CD14-positive monocyte (primary cell): ENCODE measurements around the gene WDR89. TPM values are rescaled to one million over a fixed set of nuclear protein-coding genes. Genes with fewer than 3 reads are reported as not detected.

ENCODE experiments used
- DNase-seq, 3 donors: peaks; one replicate each; pipeline ENCODE4 v3.0.0-alpha.2; 2011 to 2022
- H2AFZ ChIP-seq: 2 replicates; pipeline ENCODE4 v1.6.0; 2012; ENCODE audit warnings: mild to moderate bottlenecking, low read depth, low read length, inconsistent platforms; ENCODE audit not compliant: insufficient read depth, poor library complexity, severe bottlenecking
- H3K27ac ChIP-seq, 2 donors: 1 replicate in 1 of 2; 2 replicates in 1 of 2; pipeline ENCODE4 v1.5.1; 2012 to 2013; ENCODE audit warnings: low read length in 2 of 2, control low read depth in 1 of 2, inconsistent platforms in 1 of 2, low read depth in 1 of 2, mild to moderate bottlenecking in 1 of 2
- H3K27me3 ChIP-seq, 2 donors: one replicate each; pipeline versions ENCODE4 v1.6.0 to v1.6.1; 2011 to 2013; ENCODE audit warnings: low read length in 2 of 2; ENCODE audit not compliant: control insufficient read depth in 2 of 2, insufficient read depth in 2 of 2
- H3K36me3 ChIP-seq, 2 donors: replicated peaks in 1 of 2; 1 replicate in 1 of 2; 2 replicates in 1 of 2; pipeline versions ENCODE4 v1.5.1 to v1.6.1; 2012 to 2013; ENCODE audit warnings: low read length in 2 of 2, control low read depth in 1 of 2, inconsistent platforms in 1 of 2, mild to moderate bottlenecking in 1 of 2; ENCODE audit not compliant: insufficient read depth in 2 of 2, control insufficient read depth in 1 of 2
- H3K4me1 ChIP-seq, 2 donors: 1 replicate in 1 of 2; 2 replicates in 1 of 2; pipeline versions ENCODE4 v1.5.1 to v1.6.1; 2012 to 2013; ENCODE audit warnings: low read length in 2 of 2, control low read depth in 1 of 2, inconsistent platforms in 1 of 2, mild to moderate bottlenecking in 1 of 2, moderate library complexity in 1 of 2; ENCODE audit not compliant: insufficient read depth in 2 of 2, control insufficient read depth in 1 of 2
- H3K4me2 ChIP-seq: replicated peaks from 2 replicates; pipeline ENCODE3; 2012; ENCODE audit warnings: low read length, moderate library complexity, mild to moderate bottlenecking; ENCODE audit not compliant: poor library complexity, severe bottlenecking; ENCODE audit errors: extremely low read depth
- H3K4me3 ChIP-seq, 3 experiments: fragments of 200-600 bp in 1 of 3; sonication (generic) in 1 of 3; replicated peaks in 1 of 3; 1 replicate in 2 of 3; 2 replicates in 1 of 3; pipeline ENCODE4 v1.5.1; 2011 to 2013; ENCODE audit warnings: low read length in 3 of 3, mild to moderate bottlenecking in 3 of 3, control low read depth in 2 of 3, low read depth in 2 of 3, inconsistent platforms in 1 of 3, moderate library complexity in 1 of 3
- H3K79me2 ChIP-seq: 2 replicates; pipeline ENCODE4 v1.6.0; 2012; ENCODE audit warnings: mild to moderate bottlenecking, control low read depth, inconsistent platforms, low read length, moderate library complexity; ENCODE audit not compliant: insufficient read depth
- H3K9ac ChIP-seq: 2 replicates; pipeline ENCODE4 v1.6.0; 2017; ENCODE audit warnings: low read length, mild to moderate bottlenecking; ENCODE audit not compliant: insufficient read depth, poor library complexity, severe bottlenecking
- H3K9me3 ChIP-seq, 2 donors: replicated peaks in 1 of 2; 1 replicate in 1 of 2; 2 replicates in 1 of 2; pipeline versions ENCODE4 v1.5.1 to v1.6.1; 2012 to 2013; ENCODE audit warnings: low read length in 2 of 2, control low read depth in 1 of 2; ENCODE audit not compliant: control insufficient read depth in 1 of 2, insufficient read depth in 1 of 2
- H4K20me1 ChIP-seq: 2 replicates; pipeline ENCODE4 v1.6.0; 2012; ENCODE audit warnings: mild to moderate bottlenecking, low read length, control low read depth, moderate library complexity; ENCODE audit not compliant: insufficient read depth
- H3K27ac Mint-ChIP-seq, 7 donors: one replicate each; pipeline ENCODE4 v1.8.0; 2020; ENCODE audit warnings: mild to moderate bottlenecking in 7 of 7, mixed read lengths in 7 of 7, moderate library complexity in 6 of 7, inconsistent platforms in 2 of 7
- H3K27me3 Mint-ChIP-seq, 3 donors: one replicate each; pipeline ENCODE4 v1.8.0; 2021 to 2022; ENCODE audit warnings: low read depth in 3 of 3, mild to moderate bottlenecking in 3 of 3, mixed read lengths in 3 of 3, moderate library complexity in 3 of 3, inconsistent platforms in 1 of 3
- H3K36me3 Mint-ChIP-seq, 2 donors: one replicate each; pipeline ENCODE4 v1.8.0; 2020; ENCODE audit warnings: mixed read lengths in 2 of 2, inconsistent platforms in 1 of 2, mild to moderate bottlenecking in 1 of 2
- H3K4me1 Mint-ChIP-seq: one replicate; pipeline ENCODE4 v1.8.0; 2020; ENCODE audit warnings: mild to moderate bottlenecking, mixed read lengths
- H3K4me3 Mint-ChIP-seq, 2 donors: one replicate each; pipeline ENCODE4 v1.8.0; 2020; ENCODE audit warnings: mild to moderate bottlenecking in 2 of 2, mixed read lengths in 2 of 2, moderate library complexity in 1 of 2
- H3K9me3 Mint-ChIP-seq, 7 donors: one replicate each; pipeline ENCODE4 v1.8.0; 2020 to 2022; ENCODE audit warnings: mixed read lengths in 7 of 7, mild to moderate bottlenecking in 6 of 7, moderate library complexity in 6 of 7, inconsistent platforms in 2 of 7
- WGBS: methylation state at CpG from one replicate; pipeline ENCODE4 v1.1.5; 2013; ENCODE audit warnings: missing lambda C conversion rate; ENCODE audit not compliant: insufficient coverage; 5-methylcytosine and 5-hydroxymethylcytosine counted together
- intact Hi-C, 2 donors: fragments of 100-400 bp; cut with micrococcal nuclease; formaldehyde crosslinking; loops; one replicate each; pipeline versions ENCODE4 v1.15.0 to v1.15.1; 2023
- polyA plus RNA-seq, 3 donors: library from polyadenylated mRNA; depleted of rRNA in 1 of 3; unstranded in 2 of 3; stranded (reverse) in 1 of 3; fragments of 300-500 nt in 2 of 3; fragments of >200 nt in 1 of 3; fragmentation: Illumina TruSeq in 2 of 3; gene quantifications; 1 replicate in 2 of 3; 2 replicates in 1 of 3; pipeline ENCODE4 v1.2.3, GENCODE V29; 2012 to 2021
- TF ChIP-seq, protein P1 (sequence below): fragments of 200-600 bp; IDR thresholded peaks from one replicate; pipeline ENCODE4 v1.8.0; 2022; ENCODE audit warnings: antibody characterized with exemption, mild to moderate bottlenecking

The WDR89 gene
- polyA plus RNA-seq, 3 donors, result 2.1 to 3.6 (median 2.2) TPM

- Histone ChIP-seq H3K4me3 (no peak overlapping the region), H3K36me3 (no peaks in the 10 kb centered on the region), H3K9ac (no peak overlapping the region), H2AFZ (no peak overlapping the region), H3K79me2 (no peaks in the 10 kb centered on the region), H3K4me1 (no peaks in the 10 kb centered on the region), H3K9me3 (no peaks in the 10 kb centered on the region), H4K20me1 (no peaks in the 10 kb centered on the region), H3K27ac (no peak overlapping the region), H3K4me2 (no peak overlapping the region), H3K27me3 (no peaks in the 10 kb centered on the region)
- H3K9me3 Mint-ChIP-seq, result peaks cover 0 to 4% (median 0%) of the 10 kb centered on the region in 7 donors
- no peak for DNase-seq
- H3K27ac Mint-ChIP-seq, result no peak overlapping the region
- no peak overlapping the region for H3K4me3 Mint-ChIP-seq
- no CpG with 5 or more reads among the region's 7 CpGs for WGBS
- TF ChIP-seq, protein P1, sequence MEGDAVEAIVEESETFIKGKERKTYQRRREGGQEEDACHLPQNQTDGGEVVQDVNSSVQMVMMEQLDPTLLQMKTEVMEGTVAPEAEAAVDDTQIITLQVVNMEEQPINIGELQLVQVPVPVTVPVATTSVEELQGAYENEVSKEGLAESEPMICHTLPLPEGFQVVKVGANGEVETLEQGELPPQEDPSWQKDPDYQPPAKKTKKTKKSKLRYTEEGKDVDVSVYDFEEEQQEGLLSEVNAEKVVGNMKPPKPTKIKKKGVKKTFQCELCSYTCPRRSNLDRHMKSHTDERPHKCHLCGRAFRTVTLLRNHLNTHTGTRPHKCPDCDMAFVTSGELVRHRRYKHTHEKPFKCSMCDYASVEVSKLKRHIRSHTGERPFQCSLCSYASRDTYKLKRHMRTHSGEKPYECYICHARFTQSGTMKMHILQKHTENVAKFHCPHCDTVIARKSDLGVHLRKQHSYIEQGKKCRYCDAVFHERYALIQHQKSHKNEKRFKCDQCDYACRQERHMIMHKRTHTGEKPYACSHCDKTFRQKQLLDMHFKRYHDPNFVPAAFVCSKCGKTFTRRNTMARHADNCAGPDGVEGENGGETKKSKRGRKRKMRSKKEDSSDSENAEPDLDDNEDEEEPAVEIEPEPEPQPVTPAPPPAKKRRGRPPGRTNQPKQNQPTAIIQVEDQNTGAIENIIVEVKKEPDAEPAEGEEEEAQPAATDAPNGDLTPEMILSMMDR, result no peak
- H3K27me3 Mint-ChIP-seq, result peaks cover 0 to 3% (median 1%) of the 10 kb centered on the region in 3 donors
- peaks cover 0 to 3% of the 10 kb centered on the region in 2 donors for H3K36me3 Mint-ChIP-seq
- H3K4me1 Mint-ChIP-seq, result no peaks in the 10 kb centered on the region
- intact Hi-C loops, result no loop called here
These were observed 32.3 kb upstream of the WDR89 start for GRCh38 chr14:63673886-63674497.

GRCh38 chr14:63673255-63673654 is 31.6 kb upstream of the WDR89 start:
- Histone ChIP-seq H4K20me1 (no peaks in the 10 kb centered on the region), H3K4me3 (no peak overlapping the region), H3K4me2 (no peak overlapping the region), H3K27me3 (no peaks in the 10 kb centered on the region), H3K36me3 (no peaks in the 10 kb centered on the region), H3K9ac (no peak overlapping the region), H2AFZ (no peak overlapping the region), H3K27ac (no peak overlapping the region), H3K79me2 (no peaks in the 10 kb centered on the region), H3K4me1 (no peaks in the 10 kb centered on the region), H3K9me3 (no peaks in the 10 kb centered on the region)
- DNase-seq, result no peak
- no peaks in the 10 kb centered on the region for H3K4me1 Mint-ChIP-seq
- H3K4me3 Mint-ChIP-seq, result no peak overlapping the region
- H3K9me3 Mint-ChIP-seq, result peaks cover 0 to 1% (median 0%) of the 10 kb centered on the region in 7 donors
- H3K27me3 Mint-ChIP-seq, result peaks cover 0 to 3% (median 1%) of the 10 kb centered on the region in 3 donors
- TF ChIP-seq, protein P1, result no peak
- 100% methylated on average over 1 of the region's 5 CpGs for WGBS
- intact Hi-C loops, result no loop called here
- peaks cover 0 to 3% of the 10 kb centered on the region in 2 donors for H3K36me3 Mint-ChIP-seq
- H3K27ac Mint-ChIP-seq, result no peak overlapping the region
